Liver (tissue), 3 donors: ENCODE data around the gene PCDH19.

Experiments
- EGR1 ChIP-seq, 2 donors: IDR thresholded peaks; 2 replicates each; pipeline ENCODE4 v1.6.1; 2016 to 2018; ENCODE audit warnings: antibody characterized with exemption in 2 of 2, low read depth in 2 of 2
- FOXA2 ChIP-seq: IDR thresholded peaks from 2 replicates; pipeline ENCODE4 v1.6.1; 2016; ENCODE audit warnings: antibody characterized with exemption
- GABPA ChIP-seq, 2 donors: IDR thresholded peaks in 1 of 2; conservative IDR thresholded peaks in 1 of 2; 2 replicates each; pipeline ENCODE4 v1.6.1; 2016; ENCODE audit warnings: antibody characterized with exemption in 2 of 2, mild to moderate bottlenecking in 1 of 2, moderate library complexity in 1 of 2
- JUND ChIP-seq, 2 donors: IDR thresholded peaks; 2 replicates each; pipeline ENCODE4 v1.6.1; 2016; ENCODE audit warnings: antibody characterized with exemption in 2 of 2
- RXRA ChIP-seq, 2 donors: IDR thresholded peaks; 2 replicates each; pipeline ENCODE4 v1.6.1; 2017 to 2018; ENCODE audit warnings: antibody characterized with exemption in 2 of 2, mild to moderate bottlenecking in 1 of 2
- TAF1 ChIP-seq: conservative IDR thresholded peaks from 2 replicates; pipeline ENCODE4 v1.6.1; 2016; ENCODE audit warnings: antibody characterized with exemption, mild to moderate bottlenecking
- TF ChIP-seq, protein P1 (sequence below): fragments of 150-350 bp; IDR thresholded peaks from 2 replicates; pipeline ENCODE4 v1.5.1; 2017; ENCODE audit warnings: improper control_type of control experiment, low read depth, low read length; ENCODE audit not compliant: missing input control
- donor health status: healthy.
- donor health status: healthy.

DNA sequence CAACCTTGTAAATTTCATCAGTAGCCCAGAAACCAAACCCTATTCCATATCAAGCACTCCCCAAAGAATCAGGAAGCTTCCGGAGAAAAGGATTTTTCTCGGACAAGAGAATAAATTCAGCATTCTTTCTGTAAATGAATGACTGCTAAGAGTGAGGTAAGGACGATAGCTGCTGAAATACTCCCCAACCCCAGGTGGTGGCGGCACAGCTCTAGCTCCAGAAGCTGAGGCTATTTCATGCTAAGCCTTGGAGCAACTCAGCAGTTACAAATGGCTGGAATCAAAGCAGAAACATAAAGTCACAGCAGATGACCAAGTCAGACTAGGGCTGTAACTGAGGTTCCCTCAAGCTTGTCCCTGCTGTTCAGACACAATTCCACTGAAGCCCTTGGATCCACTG lies 13.9 kb upstream of the PCDH19 start:
- TF ChIP-seq, protein P1, sequence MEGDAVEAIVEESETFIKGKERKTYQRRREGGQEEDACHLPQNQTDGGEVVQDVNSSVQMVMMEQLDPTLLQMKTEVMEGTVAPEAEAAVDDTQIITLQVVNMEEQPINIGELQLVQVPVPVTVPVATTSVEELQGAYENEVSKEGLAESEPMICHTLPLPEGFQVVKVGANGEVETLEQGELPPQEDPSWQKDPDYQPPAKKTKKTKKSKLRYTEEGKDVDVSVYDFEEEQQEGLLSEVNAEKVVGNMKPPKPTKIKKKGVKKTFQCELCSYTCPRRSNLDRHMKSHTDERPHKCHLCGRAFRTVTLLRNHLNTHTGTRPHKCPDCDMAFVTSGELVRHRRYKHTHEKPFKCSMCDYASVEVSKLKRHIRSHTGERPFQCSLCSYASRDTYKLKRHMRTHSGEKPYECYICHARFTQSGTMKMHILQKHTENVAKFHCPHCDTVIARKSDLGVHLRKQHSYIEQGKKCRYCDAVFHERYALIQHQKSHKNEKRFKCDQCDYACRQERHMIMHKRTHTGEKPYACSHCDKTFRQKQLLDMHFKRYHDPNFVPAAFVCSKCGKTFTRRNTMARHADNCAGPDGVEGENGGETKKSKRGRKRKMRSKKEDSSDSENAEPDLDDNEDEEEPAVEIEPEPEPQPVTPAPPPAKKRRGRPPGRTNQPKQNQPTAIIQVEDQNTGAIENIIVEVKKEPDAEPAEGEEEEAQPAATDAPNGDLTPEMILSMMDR: no peak
- TF ChIP-seq RXRA (IDR thresholded peaks at IDR 0.05) (no peak), JUND (IDR thresholded peaks at IDR 0.05) (no peak), TAF1 (no peak), EGR1 (IDR thresholded peaks at IDR 0.05; ENCODE audit: low read depth in 2 of 2) (no peak), FOXA2 (no peak), GABPA (IDR thresholded peaks at IDR 0.05 in 1 of 2, conservative IDR thresholded peaks at IDR 0.05 in 1 of 2) (no peak)
